HCEC 1CT (cell line): Measurements from ENCODE around the gene GSC2.

ENCODE experiments used
- DNase-seq: peaks from one replicate; pipeline ENCODE4 v3.0.0-alpha.2; 2017

GSC2 gene

GRCh38 chr22:19152942-19153883 is 3.1 kb upstream of the GSC2 start:
- DNase-seq = no peak

- no peak for DNase-seq
Measured at GRCh38 chr22:19151329-19152191, 1.5 kb upstream of the GSC2 start.

DNA sequence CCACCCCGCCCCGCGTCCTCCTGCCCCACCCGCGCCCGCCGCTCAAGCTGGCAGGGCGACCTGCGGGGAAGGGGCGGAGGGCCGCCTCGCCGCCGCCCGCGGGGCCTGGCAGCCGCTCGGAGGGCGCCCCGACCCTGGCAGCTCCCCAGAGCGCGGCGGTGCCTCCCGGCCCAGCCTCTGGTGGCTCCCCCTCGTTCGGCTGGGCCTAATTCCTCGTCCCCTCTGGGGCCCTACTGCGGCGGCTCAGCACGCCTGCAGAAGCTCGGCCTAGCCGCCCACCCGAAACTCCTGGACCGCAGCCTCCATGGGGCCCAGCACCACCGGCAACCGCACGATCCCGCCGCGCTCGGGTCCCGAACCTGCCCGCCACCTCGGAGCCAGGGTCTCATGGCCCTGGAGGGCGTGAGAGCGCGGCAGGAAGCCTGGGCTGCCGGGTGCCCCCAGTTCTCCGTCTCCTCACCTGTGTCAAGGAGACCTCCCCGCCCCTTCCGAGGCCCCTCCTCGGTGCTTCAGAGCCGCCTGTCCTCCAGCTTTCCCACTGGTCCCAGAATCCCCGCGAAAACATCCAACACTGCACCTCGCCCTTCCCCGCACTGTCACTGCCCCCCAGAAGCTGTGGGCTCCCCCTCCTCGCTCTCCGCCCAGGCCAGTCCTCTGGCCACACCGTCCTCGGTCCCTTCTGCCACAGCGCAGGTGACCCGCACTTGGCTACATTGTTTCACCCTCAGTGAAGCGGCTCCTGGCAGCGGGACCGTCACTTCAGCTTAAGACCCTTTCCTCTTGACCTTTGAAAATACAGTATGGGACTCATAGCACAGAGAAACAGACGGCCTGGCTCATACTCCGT is 613 bp upstream of the GSC2 start:
- DNase-seq = no peak

DNA sequence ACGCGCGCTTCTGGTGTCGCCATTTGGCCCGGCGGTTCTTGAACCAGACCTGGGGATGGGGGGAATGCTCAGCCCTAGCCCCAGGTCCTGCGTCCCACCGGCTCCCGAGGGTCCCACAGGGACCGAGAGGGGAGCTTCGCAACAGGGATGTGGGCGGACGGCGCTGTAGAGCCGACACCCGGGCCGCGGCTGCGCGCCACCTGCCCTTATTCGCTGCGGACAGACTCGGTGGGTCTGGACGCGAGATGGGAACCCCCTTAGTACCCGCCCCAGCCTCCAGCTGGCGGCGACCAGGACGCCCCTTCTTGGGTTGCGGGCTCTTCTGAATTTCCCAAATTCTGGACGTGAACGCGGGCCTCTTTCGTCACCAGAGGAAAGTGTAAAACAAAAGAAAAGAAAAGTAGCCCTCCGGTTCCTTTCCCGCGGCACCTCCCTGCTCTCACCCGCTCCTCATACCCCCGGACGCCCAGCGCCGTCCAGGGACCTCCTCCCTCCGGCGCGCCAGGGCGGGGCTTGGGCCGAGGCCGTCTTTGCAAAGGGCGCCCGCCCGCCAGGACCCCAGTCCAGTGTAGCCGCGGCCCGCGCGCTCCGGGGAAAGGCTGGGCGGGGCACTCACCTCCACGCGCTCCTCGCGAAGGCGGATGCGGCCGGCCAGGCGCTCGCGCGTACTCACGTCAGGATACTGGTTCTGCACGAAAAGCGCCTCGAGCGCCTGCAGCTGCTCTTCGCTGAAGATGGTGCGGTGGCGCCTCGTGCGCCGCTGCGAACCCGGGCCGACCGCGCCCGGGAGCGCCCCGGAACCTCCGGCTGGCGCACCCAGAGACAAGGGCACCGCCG is 827 bp downstream of the GSC2 start:
- no peak for DNase-seq

DNA sequence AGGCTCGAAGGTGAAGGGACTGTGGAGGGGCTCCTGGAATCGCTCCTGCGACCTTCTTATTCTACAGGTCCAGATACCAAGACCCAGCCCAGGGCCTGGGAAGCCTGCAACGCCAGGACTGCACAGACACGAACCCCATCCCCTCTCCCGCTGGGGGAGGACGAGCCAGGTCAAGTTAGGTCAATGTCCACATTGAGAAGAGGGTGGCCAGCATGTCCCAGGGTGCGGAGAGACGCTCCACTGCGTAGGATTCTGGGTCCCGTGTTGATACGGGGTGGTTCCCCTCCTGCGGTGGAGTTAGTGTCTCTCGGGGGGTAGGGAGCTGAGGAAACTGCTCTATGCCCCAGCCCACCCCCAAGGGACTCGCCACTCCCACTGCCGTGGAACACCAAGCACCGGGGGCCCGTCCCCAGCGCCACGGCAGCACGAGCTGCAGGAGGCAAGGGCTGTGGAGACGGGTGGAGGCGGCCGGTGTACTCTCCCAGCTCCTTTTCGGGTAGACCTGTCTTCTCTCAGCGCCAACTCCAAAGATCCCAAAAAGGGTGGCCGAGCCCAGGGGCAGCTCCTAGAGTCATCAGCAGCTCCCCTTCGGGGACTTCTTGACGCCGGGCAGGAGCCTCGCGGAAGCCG is 1.6 kb downstream of the GSC2 start:
- no peak for DNase-seq

- no peak for DNase-seq
Measured at GRCh38 chr22:19147195-19147780, 2.8 kb downstream of the GSC2 start.

DNA sequence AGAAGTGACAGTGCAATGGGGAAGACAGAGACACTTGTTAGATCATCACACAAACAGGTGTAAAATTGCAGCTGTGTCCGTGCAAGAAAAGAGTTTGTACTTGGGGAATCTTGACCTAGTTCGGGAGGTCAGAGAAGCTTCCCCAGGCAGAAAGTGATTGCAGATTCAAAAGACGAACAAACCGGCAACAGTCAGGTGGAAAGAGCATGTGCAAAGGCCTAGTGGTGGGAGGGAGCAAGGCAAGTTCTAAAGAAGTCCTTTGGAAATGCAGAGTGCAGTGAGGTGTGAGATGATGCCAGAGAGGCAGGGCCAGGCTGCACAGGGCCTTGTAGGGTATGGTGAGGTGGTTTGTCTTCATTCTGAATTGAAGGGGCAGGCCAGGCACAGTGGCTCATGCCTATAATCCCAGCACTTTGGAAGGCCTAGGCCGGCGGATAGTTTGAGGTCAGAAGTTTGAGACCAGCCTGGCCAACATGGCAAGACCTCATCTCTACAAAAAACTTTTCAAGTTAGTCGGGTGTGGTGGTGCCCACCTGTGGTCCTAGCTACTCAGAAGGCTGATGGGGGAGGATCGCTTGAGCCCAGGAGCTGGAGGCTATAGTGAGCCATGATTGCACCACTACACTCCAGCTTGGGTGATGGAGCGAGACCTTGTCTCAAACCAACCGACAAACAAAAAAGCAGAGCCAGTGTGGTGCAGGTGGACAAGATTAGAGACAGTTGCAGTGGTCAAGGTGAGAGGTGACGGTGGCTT is 3.7 kb downstream of the GSC2 start:
- DNase-seq = no peak

GRCh38 chr22:19143967-19144400 is 6.1 kb downstream of the GSC2 start:
- no peak for DNase-seq

DNA sequence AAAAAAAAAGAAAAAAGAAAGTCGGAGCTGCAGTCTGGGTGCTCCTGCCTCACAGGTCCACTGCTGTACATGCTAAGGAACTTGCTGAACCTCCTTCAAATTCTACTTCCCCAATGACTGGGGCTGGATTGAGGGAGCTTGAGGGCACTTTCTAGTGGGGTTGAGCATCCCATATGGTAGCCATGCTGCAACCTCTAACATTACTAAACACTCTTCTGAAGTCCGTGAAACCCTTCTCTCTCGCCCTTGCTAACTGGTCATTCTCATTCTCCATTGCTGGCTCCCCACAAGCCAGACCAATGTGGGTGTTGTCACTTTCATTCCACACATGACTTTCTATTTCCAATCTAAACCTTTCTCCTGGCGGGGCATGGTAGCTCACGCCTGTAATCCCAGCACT is 6.9 kb downstream of the GSC2 start:
- DNase-seq = no peak

DNA sequence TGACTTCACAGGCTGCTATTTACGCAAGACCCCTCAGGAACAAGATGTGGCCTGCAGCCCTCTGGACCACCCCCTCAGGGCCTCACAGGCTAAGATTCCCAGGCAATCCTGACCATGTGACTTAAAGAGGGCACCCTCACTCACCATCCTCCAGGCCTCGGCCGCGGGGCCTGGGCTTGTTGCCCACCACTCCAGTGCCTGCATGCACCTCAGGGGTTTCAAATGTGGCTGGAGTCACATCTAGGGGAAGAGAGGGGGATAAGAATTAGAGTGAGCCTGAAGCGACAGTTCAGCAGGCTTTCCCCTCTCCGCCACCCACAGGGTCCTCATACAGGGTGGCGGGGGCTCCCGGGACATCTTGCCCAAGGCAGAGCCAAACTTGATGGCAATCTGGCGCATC is 7.7 kb downstream of the GSC2 start:
- DNase-seq = no peak

GRCh38 chr22:19139974-19140373 is 10.1 kb downstream of the GSC2 start:
- no peak for DNase-seq

DNA sequence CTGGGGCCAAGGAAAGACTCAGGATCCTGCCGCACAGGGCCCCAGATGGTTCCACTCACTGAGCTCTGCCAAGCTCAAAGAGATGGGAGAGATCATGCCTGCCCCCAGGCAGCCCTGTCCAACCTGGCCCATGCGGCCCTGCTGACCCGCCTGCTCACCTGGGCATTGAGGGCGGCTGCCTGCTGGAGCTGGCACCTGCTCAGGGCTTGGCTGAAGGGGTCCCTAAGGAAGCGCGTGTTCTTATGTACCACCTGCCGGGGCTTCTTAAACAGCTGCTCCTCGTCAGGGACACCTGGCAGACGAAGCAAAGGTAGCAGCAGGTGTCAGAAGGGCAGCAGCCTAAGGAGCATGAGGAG is 11.1 kb downstream of the GSC2 start:
- no peak for DNase-seq

- DNase-seq = no peak
Measured at GRCh38 chr22:19138217-19139000, 11.7 kb downstream of the GSC2 start.

- no peak for DNase-seq
Measured at GRCh38 chr22:19137384-19138216, 12.5 kb downstream of the GSC2 start.

GRCh38 chr22:19136915-19137314 is 13.2 kb downstream of the GSC2 start:
- DNase-seq = no peak

DNA sequence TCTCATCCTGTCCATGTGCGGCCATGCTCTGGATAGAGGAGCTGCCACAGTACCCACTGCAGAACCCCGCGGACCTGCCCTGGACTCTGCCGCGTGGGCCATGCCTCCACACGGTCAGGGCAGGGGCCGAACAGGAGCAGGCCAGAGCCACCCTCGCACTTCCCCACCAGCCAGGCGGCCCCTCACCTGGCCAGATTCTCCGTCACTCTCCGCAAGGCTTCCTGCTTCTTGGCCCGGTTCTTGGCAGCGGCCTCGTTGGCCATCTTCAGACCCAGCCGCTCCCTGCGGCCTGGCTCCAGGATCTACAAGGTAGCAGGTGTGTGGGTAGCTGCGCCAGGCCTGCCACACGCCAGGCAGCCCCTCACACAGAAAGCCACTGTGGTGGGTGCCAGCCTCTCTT is 15.2 kb downstream of the GSC2 start:
- DNase-seq = no peak

GRCh38 chr22:19134176-19134831 is 15.8 kb downstream of the GSC2 start:
- no peak for DNase-seq

DNA sequence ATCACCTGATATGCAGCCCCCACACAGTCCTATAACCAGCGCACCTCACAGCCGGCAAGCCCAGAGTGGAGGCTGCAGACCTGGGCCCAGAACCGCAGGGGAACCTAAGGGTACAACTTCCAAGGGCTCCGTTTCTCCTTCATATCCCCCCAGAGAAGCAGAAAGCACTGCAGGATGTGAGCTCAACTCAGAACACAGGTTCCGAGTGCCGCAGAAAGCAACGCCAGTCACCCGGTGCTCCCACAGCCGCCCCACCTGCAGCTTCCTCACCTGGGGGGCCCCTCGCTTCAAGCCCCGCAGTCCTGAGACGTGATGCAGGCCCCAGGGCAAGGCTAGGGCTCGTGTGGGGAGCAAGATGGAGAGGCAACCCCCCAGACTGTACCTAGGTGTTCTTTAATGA is 16.5 kb downstream of the GSC2 start:
- DNase-seq = no peak
